ENCODE measurements around the gene TIPRL. TPM values are rescaled to one million over a fixed set of nuclear protein-coding genes. Genes with fewer than 3 reads are reported as not detected.

Gene TIPRL
- total and polyA plus RNA-seq, 9 of the 15 experiments (the other 6 are each of a cell fraction or from before 2014, with no cell fraction given): 41.4 to 90.2 (median 69.9) TPM

GRCh38 chr1:168136709-168137514 lies 41.9 kb upstream of the TIPRL start, which contains the start of gene GPR161 (continued):
- TF ChIP-seq BCLAF1 (IDR thresholded peaks at IDR 0.05; ENCODE audit: borderline replicate concordance in 1 of 2, control insufficient read depth in 1 of 2, low read depth in 2 of 2, low read length in 1 of 2) (no peak), STAT5A (IDR thresholded peaks at IDR 0.05; ENCODE audit: borderline replicate concordance, low read length) (no peak), SMAD1 (IDR thresholded peaks at IDR 0.05; ENCODE audit: low read depth, low read length, partially characterized antibody) (no peak), ATF4 (CRISPR knock-in tag; IDR thresholded peaks at IDR 0.05) (no peak), ZBTB17 (CRISPR knock-in tag; IDR thresholded peaks at IDR 0.05) (no peak), TRIM28 (IDR thresholded peaks at IDR 0.05) (no peak), POU5F1 (IDR thresholded peaks at IDR 0.05; ENCODE audit: borderline replicate concordance, low read depth, low read length, partially characterized antibody) (no peak), ZNF146 (CRISPR knock-in tag; IDR thresholded peaks at IDR 0.05; ENCODE audit: unreplicated experiment) (no peak), PHB2 (IDR thresholded peaks at IDR 0.05; ENCODE audit: low read depth) (no peak), USF1 (CRISPR knock-in tag; IDR thresholded peaks at IDR 0.05) (no peak), ZC3H11A (IDR thresholded peaks at IDR 0.05; ENCODE audit: low read depth, low read length) (no peak), TAF15 (IDR thresholded peaks at IDR 0.05; ENCODE audit: low read depth, low read length) (no peak), MNT (conservative IDR thresholded peaks at IDR 0.05) (no peak), IRF1 (CRISPR knock-in tag; IDR thresholded peaks at IDR 0.05; ENCODE audit: borderline replicate concordance) (no peak), ARID3A (IDR thresholded peaks at IDR 0.05; ENCODE audit: borderline replicate concordance, low read depth, low read length) (no peak), ETS2 (tag; IDR thresholded peaks at IDR 0.05; ENCODE audit: borderline replicate concordance, poor library complexity, severe bottlenecking) (no peak), NCOA6 (IDR thresholded peaks at IDR 0.05) (no peak)
